Glomerular endothelial cell (primary cell): ENCODE results near the gene ST3GAL5. TPM values are rescaled to one million over a fixed set of nuclear protein-coding genes. Genes with fewer than 3 reads are reported as not detected.

Source experiments
- DNase-seq: peaks from one replicate; pipeline ENCODE4 v3.0.0-alpha.2; 2011; ENCODE audit warnings: low read depth, low spot score; ENCODE audit errors: extremely low read depth
- total RNA-seq: library from RNA; depleted of rRNA; stranded (reverse); fragments of >200 nt; gene quantifications from 2 replicates; pipeline ENCODE4 v1.2.3, GENCODE V29; 2015

Gene ST3GAL5
- total RNA-seq, 1 donor from 2014 or later, result 33.4 TPM

GRCh38 chr2:85793584-85793983, 95.2 kb downstream of the ST3GAL5 start:
- DNase-seq, result no peak

- DNase-seq, result no peak
Measured at GRCh38 chr2:85792783-85793441, 95.9 kb downstream of the ST3GAL5 start.

- no peak for DNase-seq
Measured at GRCh38 chr2:85791704-85792565, 96.9 kb downstream of the ST3GAL5 start.

DNA sequence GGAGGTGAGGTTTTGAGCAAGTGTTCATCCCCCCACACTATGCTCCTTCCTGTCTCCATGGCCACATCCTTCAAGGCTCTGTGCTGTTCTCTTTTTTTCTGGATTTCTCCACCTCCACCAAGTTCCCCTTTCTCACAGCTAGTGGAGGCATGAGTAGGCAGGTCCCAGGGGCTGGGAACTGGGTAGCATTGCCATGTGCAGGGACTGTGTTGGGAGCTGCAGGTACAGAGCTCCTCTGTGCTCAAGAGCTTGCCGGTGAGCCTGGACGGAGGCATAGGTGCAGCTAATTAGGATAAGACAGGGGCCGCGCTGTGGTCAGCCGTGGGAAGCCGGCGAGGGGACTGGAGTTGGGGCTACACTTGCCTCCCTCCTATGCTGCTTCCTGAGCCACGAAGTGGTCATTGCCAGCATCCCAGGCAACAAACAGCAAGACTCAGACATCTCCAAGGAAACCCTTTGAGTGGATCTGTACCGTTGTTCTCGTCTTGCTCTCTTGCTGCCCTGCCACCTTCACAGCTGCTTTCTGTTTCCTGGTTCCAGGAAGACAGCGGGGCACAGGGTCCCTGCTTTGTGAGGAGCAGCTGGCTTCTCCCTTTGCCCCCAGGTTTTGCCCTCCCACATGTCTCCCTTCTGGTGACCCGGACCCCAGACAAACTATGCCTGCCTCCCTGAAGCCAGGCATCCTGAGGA, 98.1 kb downstream of the ST3GAL5 start:
- DNase-seq, result no peak

GRCh38 chr2:85790032-85790431, 98.8 kb downstream of the ST3GAL5 start:
- DNase-seq, result no peak

GRCh38 chr2:85789271-85789670, 99.5 kb downstream of the ST3GAL5 start:
- DNase-seq, result no peak

DNA sequence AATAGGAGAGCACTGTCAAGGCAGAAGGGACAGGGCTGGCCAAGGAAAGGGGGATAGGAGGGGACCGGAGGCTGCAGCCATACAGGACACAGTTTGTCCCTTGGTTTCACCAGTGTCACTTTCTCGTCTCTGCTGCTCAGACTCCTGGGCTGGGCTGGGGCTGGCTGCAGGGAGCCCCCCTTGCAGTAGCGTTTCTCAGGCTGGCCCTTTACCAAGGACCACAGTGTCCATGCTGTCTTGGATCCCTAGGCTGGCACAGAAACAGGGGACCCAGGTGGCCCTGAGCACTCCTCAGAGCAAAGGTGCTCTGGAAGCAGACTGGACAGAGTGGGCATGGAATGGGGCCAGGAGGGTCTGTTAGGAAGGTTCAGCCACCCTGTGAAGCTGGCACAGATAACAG, 100.2 kb downstream of the ST3GAL5 start:
- no peak for DNase-seq

- no peak for DNase-seq
Measured at GRCh38 chr2:85787981-85788340, 100.8 kb downstream of the ST3GAL5 start.

DNA sequence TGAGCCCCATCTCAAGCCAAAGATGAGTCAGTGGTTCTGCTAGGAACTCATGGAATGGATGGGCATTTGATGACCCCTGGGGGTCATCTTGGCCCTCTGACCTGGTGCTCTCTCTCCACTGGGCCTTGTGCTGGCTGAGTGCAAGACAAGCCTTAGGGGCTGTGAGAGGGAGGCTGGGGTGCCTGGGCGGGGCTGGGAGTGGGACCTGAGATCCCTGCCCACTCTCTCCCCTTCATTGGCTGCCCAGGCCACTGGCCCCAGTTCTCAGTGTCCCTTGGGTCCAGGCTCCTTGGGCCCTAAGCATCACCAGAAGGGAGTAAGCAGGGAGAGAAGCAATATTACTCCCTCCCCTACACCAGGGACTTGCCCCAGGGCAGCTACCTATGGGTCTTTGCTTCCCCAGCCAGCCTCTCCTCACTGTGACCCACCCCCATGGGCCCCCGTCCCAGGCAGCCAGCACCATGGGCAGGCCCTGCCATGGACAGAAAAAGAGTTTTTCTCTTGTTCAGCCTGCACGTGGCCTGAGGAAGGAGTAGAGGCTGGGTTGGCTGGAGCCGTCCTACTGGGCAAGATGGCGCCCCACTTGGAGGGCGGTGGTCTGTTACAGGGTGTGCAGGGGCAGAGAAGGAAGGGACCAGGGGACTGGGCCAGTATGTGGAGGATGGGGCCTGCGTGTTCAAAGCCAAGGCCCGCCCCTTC, 101.4 kb downstream of the ST3GAL5 start:
- DNase-seq, result no peak

Other genes with a start within 250 kb of the ST3GAL5 start
- gene SFTPB, start 220.8 kb downstream of the ST3GAL5 start, total RNA-seq, result not detected in 2 replicates
- not detected in 2 replicates for gene GNLY, start 194.6 kb downstream of the ST3GAL5 start, total RNA-seq
- 3.4 and 4.4 TPM in 2 replicates for gene ATOH8, start 135.0 kb downstream of the ST3GAL5 start, total RNA-seq
- gene POLR1A, start 216.9 kb upstream of the ST3GAL5 start, total RNA-seq, result 26.4 and 27.0 TPM in 2 replicates
- 30.8 and 106 TPM in 2 replicates for gene PTCD3, start 217.2 kb upstream of the ST3GAL5 start, total RNA-seq